Hindlimb muscle (tissue), 1 donor: ENCODE data around the gene CS. TPM values are rescaled to one million over a fixed set of nuclear protein-coding genes. Genes with fewer than 3 reads are reported as not detected.
"Not testable (repeated sequence)": the region's sequence is repeated elsewhere in the genome, so short reads cannot be mapped to it uniquely, and the experiment has no call there.

ENCODE experiments used
- DNase-seq: peaks from one replicate; pipeline ENCODE4 v3.0.0-alpha.2; 2013
- polyA plus RNA-seq: library from polyadenylated mRNA; unstranded; fragments of 120-200 nt; gene quantifications from one replicate; pipeline ENCODE4 v1.2.1, GENCODE V29; 2013; ENCODE audit not compliant: insufficient read length

The CS gene
- 232 TPM for polyA plus RNA-seq

- peak; percentile 96 for DNase-seq
These were observed at the start of gene CS for GRCh38 chr12:56299853-56300643. Gene CS, minus strand, starts transcription at chr12:56300330. Its CDS starts 129 bp downstream, at chr12:56300201.

DNA sequence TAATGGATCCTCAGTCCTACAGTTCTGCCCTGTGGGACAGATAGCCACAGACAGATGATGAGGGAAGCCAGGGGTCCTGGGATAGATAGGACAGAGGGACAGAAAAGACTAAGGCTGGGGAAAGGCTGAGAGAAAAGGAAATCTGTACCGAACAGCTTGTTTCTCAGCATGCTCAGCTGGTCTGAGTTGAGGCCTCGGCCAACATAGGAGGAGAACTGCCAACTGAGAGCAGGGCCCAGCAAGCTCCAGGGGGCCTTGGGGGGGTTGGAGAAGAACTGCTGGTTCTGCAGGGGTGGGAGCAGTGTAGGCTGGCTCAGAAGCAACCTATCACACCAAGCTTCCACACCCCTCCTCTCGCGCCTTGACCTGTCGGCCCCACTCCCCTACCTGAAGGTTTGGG is 48.6 kb upstream of the CS start:
- DNase-seq: no peak

DNA sequence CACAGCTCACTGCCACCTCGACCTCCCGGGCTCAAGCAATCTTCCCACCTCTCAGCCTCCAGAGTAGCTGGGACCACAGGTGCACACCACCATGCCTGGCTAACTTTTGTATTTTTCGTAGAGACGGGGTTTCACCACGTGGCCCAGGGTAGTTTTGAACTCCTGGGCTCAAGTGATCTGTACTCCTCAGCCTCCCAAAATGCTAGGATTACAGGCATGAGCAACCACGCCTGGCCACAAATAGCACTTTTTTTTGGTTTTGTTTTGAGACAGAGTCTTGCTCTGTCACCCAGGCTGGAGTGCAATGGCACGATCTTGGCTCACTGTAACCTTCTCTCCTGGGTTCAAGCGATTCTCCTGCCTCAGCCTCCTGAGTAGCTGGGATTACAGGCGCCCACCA is 47.1 kb upstream of the CS start:
- DNase-seq: not testable (repeated sequence)

DNA sequence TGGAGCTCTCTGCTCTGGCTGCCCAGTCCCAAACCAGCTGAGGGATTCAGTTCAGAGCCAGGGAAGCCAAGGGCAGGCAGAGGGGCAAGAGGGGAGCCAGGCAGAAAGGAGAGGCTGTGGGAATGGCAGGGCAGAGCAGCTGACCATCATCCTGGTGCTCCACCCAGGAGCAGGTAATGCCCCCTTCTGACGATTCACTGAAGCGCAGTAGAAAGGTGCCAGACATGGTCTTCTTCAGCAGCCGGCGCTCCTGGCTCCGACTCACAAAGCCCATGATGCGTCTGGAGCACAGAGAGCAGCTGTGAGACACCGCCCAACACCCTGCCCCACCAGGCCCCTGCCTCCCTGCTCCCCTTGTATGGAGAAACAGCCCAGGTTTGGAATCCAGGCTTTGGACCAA is 46.5 kb upstream of the CS start:
- no peak for DNase-seq

DNA sequence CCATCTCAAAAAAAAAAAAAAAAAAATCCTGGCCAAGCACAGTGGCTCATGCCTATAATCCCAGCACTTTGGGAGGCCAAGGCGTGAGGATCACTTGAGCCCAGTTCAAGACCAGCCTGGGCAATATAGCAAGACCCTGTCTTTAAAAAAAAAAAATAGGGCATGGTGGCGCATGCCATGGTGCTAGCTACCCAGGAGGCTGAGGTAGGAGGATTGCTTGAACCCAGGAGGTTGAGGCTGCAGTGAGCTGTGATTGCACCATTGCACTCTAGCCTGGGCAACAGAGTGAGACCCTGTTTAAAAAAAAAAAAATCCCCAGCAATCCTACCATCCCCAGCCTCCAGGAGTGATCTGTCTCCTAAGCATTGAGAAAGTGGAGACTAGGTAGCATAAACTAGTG is 42.2 kb upstream of the CS start:
- DNase-seq: not testable (repeated sequence)

- DNase-seq: no peak
These were observed 41.5 kb upstream of the CS start for GRCh38 chr12:56341616-56342015.

DNA sequence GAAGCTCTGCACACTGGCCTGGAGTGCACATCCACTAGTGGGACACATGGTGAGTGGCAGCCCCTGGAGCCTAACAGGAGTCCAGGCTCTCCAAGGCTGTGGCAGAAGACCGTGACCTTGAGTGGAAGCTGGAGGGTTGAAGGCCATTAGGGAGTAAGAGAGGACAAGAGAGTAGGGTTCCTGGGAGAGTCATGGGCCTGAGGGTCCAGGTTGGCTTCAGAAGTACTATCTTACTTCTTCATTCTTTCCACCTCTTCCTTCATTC is 39.0 kb upstream of the CS start:
- DNase-seq: no peak

- no peak for DNase-seq
These were observed 38.4 kb upstream of the CS start, which contains the start of gene IL23A for GRCh38 chr12:56338308-56339157. Gene IL23A, plus strand, starts transcription at chr12:56338884. Its CDS starts 161 bp downstream, at chr12:56339045.

DNA sequence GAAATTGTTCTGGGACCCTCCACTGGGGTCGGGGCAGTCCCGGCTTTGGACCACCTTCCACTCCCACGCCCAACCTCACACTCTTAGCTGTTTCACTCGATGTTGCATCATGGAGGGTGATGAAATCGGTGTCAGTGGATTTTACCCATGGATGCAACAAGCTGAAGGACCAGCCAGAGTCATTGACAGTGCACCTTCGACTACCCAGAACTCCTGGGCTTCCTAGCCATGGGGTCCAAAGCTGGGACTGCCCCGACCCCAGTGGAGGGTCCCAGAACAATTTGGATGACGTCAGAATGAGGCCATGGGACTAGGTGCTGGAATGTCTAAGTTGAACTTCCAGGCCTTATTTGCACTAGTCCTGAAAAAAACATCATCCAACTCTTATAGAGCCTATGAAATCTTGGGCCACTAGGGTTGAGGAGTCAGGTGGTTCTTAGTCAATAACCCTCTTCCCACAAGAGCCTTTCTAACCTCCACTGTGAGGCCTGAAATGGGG is 37.7 kb upstream of the CS start:
- no peak for DNase-seq

DNA sequence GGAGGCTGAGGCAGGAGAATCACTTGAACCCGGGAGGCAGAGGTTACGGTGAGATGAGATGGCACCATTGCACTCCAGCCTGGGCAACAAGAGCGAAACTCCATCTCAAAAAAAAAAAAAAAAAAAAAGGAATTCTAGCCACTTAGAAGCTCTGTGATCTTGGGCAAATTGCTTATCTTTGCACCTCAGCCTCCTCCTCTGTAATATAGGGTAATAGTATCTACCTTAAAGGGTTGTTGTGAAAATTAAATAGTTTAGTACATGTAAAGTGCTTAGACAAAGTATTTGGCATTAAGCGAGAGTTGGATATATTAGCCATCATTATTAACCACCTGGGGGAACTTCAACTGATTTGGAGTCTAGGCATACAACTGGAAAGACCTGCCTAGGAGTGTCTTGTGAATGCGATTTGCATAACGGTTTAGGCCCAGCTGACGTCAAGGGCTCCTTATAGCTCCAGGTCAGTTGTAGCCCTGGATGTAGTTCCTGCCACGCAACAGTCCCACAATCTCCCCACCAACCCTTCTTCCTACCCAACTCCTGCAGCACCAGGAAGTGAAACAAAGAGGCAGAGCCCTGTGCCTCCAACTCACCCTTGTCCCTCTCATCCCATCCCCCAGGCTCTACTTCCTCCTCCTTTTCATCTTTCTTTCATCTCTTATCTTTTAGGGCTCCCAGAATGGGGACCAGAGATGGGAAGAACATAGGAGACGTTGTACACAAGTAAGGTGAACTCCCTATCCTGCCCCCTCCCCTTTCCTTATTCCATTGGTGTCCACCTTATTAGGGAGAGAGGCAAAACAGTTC is 36.4 kb upstream of the CS start:
- no peak for DNase-seq

DNA sequence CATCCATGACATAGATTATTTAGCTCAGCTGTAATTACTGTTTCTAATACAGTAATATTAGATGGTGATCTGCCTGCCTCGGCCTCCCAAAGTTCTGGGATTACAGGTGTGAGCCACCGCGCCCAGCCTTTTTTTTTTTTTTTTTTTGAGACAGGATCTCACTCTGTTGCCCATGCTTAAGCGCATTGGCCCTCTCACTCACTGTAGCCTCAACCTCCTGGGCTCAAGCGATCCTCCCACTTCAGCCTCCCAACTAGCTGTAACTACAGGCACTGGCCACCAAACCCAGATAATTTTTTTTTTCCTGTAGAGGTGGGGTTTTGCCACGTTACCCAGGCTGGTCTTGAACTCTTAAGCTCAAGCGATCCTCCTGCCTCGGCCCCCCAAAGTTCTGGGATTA is 35.4 kb upstream of the CS start:
- DNase-seq: not testable (repeated sequence)

DNA sequence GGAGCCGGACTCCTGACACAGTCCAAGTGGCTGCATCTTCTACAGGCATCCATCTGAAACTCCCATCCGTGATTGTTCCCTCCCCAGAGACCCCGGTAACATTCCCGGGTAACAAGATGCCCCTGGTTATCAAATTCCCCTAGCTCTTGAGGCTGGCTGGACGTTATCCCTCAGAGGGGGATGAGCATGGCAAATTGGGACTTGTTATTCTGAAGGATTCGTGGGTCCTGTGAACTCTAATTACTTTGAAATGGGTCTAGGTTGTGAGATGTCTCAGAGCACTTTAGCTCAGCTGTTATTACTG is 34.3 kb upstream of the CS start:
- no peak for DNase-seq

DNA sequence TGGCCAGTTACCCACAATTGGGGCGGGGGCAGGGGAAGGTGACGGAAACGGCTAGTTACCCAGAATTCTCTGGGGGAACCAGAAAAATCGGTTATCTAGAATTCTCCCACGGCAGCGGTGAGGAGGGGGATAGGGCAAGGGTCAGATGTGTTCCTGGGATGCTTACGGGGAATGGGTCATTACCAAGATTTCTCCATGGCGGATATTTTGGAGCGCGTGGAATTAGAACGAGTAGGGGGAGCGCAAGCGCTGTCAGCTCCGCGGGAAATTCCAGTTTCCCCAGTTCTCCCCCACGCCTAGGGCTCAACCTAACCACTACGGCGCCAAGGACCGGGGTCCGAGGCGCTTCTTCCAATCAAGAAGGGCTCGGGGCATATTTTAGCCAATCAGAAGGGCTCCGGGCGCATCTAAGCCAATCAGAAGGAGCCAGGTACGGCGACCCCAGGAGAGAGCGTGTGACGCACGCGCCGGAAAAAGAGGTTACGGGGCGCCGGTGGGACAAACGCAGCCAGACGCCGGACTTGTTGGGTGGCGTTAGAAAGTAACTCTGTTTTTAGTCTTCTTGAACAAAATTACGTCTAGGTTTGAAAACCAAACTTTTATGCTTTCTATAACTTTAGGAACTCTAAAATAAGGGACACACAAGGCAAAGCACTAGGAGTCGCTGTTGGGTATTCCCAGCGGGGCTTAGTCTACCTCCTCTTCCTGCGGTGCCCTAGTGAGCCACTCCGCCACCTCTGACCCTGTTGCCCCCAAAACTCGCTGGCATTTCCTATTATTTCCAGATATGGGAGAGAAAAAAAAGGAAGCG is 33.8 kb upstream of the CS start, which contains the start of gene PAN2:
TSS of gene PAN2 (minus strand) at position 322 of the 811 bp plus-strand sequence. CDS start 906 bp downstream, outside the sequence.
- peak; percentile 97 for DNase-seq

DNA sequence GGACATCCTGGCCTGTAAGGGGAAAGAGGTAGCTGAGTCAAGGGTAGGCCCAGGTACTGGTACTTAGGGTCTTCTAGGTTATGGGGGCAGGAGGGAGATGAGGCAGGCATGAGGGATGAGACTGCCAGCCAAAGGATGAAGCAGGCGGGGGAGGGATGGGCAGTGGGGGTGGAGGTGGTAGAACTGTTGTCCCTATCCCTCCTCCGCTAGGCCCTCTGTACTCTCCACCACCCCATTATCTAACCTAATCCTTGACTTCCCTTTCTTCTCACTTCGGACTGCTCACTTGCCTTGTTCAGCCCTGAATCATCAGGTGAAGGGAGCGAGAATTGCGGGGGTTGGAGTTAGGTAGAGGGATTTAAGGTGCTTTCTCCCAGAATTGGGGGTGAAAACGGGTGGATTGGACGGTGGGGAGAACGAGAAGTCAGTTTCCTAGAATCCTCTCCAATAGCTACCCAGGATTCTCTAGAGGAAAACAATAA is 33.1 kb upstream of the CS start:
- no peak for DNase-seq

- DNase-seq: no peak
These were observed 32.5 kb upstream of the CS start for GRCh38 chr12:56332512-56333196.

DNA sequence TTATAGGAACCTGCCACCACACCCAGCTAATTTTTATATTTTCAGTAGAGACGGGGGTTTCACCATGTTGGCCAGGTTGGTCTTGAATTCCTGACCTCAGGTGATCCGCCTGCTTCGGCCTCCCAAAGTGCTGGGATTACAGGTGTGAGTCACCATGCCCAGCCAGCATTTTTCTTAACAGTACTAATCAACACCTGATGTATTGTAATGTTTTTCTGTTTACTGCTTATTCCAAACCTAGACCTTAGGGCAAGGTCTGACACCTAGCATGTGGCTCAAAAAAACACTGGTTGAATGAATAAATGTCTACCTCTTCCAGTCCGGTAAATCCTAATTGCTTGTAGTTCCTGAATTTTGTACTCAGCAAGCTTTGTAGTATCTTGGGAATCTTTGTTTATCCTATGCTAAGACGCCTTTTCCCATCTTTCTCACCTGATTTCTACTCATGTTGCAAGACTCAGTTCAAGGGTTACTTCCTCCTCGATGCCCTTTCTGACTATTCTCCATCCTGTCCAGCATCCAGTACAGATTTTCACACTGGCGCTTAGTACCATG is 30.9 kb upstream of the CS start:
- no peak for DNase-seq

- no peak for DNase-seq
These were observed 26.4 kb upstream of the CS start for GRCh38 chr12:56326533-56326932.

- DNase-seq: no peak
These were observed 26.0 kb upstream of the CS start for GRCh38 chr12:56326126-56326525.

DNA sequence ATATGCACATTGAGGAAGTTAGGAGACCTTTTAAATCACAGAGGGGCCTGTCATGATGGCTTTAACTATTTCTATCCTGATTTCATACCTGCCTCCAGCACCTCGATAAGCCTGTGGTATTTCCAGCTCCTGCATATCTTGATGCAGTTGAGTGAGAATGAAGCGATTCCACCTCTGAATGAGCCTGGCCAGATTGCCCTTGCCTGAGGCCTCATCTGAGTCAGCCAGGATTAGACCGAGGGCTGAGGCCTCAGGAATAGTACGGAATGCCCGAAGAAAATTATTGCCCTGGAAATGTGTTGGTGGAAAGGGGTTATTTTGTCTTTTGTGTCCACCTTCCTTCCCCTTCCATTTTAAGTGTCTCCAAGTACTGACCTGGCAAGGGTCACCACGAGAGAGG is 24.1 kb upstream of the CS start:
- no peak for DNase-seq

DNA sequence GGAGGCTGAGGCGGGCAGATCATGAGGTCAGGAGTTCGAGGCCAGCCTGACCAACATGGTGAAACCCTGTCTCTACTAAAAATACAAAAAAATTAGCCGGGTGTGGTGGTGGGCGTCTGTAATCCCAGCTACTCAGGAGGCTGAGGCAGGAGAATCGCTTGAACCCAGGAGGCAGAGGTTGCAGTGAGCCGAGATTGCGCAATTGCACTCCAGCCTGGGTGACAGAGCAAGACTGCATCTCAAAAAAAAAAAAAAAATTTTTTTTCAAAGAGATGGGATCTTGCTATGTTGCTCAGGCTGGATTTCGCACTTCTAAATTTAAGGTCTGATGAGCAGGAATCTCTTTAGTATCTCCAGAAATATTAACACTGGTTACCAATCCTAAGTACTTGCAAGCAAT is 21.5 kb upstream of the CS start:
- not testable (repeated sequence) for DNase-seq

DNA sequence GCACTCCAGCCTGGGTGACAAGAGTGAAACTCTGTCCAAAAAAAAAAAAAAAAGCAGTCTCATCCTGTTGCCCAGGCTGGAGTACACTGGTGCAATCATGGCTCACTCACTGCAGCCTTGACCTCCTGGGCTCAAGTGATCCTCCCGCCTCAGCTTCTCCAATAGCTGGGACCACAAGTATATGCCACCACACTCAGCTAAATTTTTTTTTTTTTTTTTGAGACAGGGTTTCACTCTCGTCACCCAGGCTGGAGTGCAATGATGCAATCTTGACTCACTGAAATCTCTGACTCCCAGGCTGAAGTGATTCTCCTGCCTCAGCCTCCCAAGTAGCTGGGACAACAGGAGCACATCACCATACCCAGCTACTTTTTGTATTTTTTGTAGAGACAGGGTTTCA is 20.9 kb upstream of the CS start:
- DNase-seq: no peak
